Tibial nerve (tissue), 4 donors: ENCODE measurements around the gene CALHM2. TPM values are rescaled to one million over a fixed set of nuclear protein-coding genes. Genes with fewer than 3 reads are reported as not detected.

Experiments used
- DNase-seq, 2 donors: peaks; one replicate each; pipeline ENCODE4 v3.0.0-alpha.2; 2019; ENCODE audit warnings: low spot score in 2 of 2
- H3K27ac ChIP-seq, 4 donors: fragments of 200-600 bp; sonication (generic) in 3 of 4; one replicate each; pipeline ENCODE4 v1.5.1; 2017 to 2019; ENCODE audit warnings: mild to moderate bottlenecking in 1 of 4
- H3K27me3 ChIP-seq, 2 donors: fragments of 200-600 bp; sonication (generic) in 1 of 2; one replicate each; pipeline versions ENCODE4 v1.5.1 to v1.6.0; 2017 to 2019
- H3K36me3 ChIP-seq, 3 donors: fragments of 200-600 bp; sonication (generic); one replicate each; pipeline ENCODE4 v1.5.1; 2018 to 2019
- H3K4me1 ChIP-seq, 4 donors: fragments of 200-600 bp; sonication (generic) in 3 of 4; one replicate each; pipeline ENCODE4 v1.5.1; 2017 to 2019
- H3K4me3 ChIP-seq, 4 donors: fragments of 200-600 bp; sonication (generic) in 3 of 4; one replicate each; pipeline ENCODE4 v1.5.1; 2017 to 2019; ENCODE audit warnings: mild to moderate bottlenecking in 1 of 4, moderate library complexity in 1 of 4
- H3K9me3 ChIP-seq, 4 donors: fragments of 200-600 bp; sonication (generic) in 3 of 4; one replicate each; pipeline ENCODE4 v1.5.1; 2017 to 2019
- CTCF ChIP-seq, 5 experiments: fragments of 200-600 bp in 3 of 5; fragments of 450-650 bp in 2 of 5; sonication (generic) in 3 of 5; IDR thresholded peaks; one replicate each; pipeline ENCODE4 v1.5.1; 2016 to 2019; ENCODE audit warnings: antibody characterized with exemption in 5 of 5, mild to moderate bottlenecking in 3 of 5, moderate library complexity in 2 of 5
- EP300 ChIP-seq, 2 donors: sonication (generic); formaldehyde crosslinking; IDR thresholded peaks; one replicate each; pipeline ENCODE4 v1.6.1; 2017; ENCODE audit warnings: antibody characterized with exemption in 2 of 2, mild to moderate bottlenecking in 1 of 2
- POLR2A ChIP-seq, 2 donors: fragments of 450-650 bp; IDR thresholded peaks; one replicate each; pipeline ENCODE4 v1.6.1; 2017; ENCODE audit warnings: antibody characterized with exemption in 2 of 2, mild to moderate bottlenecking in 2 of 2, moderate library complexity in 2 of 2
- WGBS, 2 donors: methylation state at CpG; one replicate each; pipeline ENCODE4 v1.1.5; 2018; 5-methylcytosine and 5-hydroxymethylcytosine counted together
- total RNA-seq, 4 donors: library from RNA; depleted of rRNA; stranded (reverse); fragments of >200 nt; gene quantifications; one replicate each; pipeline ENCODE4 v1.1.0, GENCODE V29; 2016

The CALHM2 gene
- total RNA-seq: 100 to 1,000 TPM in 1 of 4 donors, 10 to 100 TPM in 3; 61.4 to 119 (median 65.6) TPM

- no peaks in the 10 kb centered on the region for H3K27me3 ChIP-seq
- peak; percentile 51 to 68 for DNase-seq
- H3K9me3 ChIP-seq: no peaks in the 10 kb centered on the region
- H3K4me1 ChIP-seq: peaks cover 0 to 50% (median 34%) of the 10 kb centered on the region in 4 donors
- peaks cover 0 to 33% (median 6%) of the 10 kb centered on the region in 3 donors for H3K36me3 ChIP-seq
- peak within 1 kb of the TSS; percentile 59 to 90 (median 82) for H3K4me3 ChIP-seq
- TF ChIP-seq POLR2A (IDR thresholded peaks at IDR 0.05) (peak in 1 of 2 donors; percentile 46), CTCF (IDR thresholded peaks at IDR 0.05) (no peak), EP300 (IDR thresholded peaks at IDR 0.05) (peak in 1 of 2 donors; percentile 70)
- peak within 1 kb of the TSS; percentile 59 to 93 (median 87) for H3K27ac ChIP-seq
- WGBS, 2 donors: 0 to 1% methylated on average over 27 to 30 of the region's 32 CpGs
These were observed at the start of gene CALHM2 for GRCh38 chr10:103451831-103452505. Gene CALHM2 (minus strand): TSS chr10:103452370. CDS start chr10:103449941, 2,429 bp downstream.

- Histone ChIP-seq H3K36me3 (no peaks in the 10 kb centered on the region), H3K4me3 (no peak overlapping the region), H3K4me1 (peaks cover 0 to 5% (median 0%) of the 10 kb centered on the region in 4 donors), H3K27ac (no peak overlapping the region), H3K27me3 (peaks cover 0 to 17% of the 10 kb centered on the region in 2 donors), H3K9me3 (no peaks in the 10 kb centered on the region)
- TF ChIP-seq CTCF (IDR thresholded peaks at IDR 0.05): no peak
- no peak for TF ChIP-seq POLR2A (IDR thresholded peaks at IDR 0.05)
- no peak for TF ChIP-seq EP300 (IDR thresholded peaks at IDR 0.05)
- DNase-seq: no peak
- 83 to 88% methylated on average over 3 of the region's 3 CpGs for WGBS, 2 donors
These were observed 49.0 kb upstream of the CALHM2 start for GRCh38 chr10:103501186-103501585.

GRCh38 chr10:103500481-103500880 is 48.3 kb upstream of the CALHM2 start:
- Histone ChIP-seq H3K4me1 (peaks cover 0 to 5% (median 0%) of the 10 kb centered on the region in 4 donors), H3K27me3 (peaks cover 0 to 24% of the 10 kb centered on the region in 2 donors), H3K27ac (no peak overlapping the region), H3K4me3 (no peak overlapping the region), H3K9me3 (no peaks in the 10 kb centered on the region), H3K36me3 (no peaks in the 10 kb centered on the region)
- WGBS, 2 donors: 46 to 55% methylated on average over 6 of the region's 6 CpGs
- TF ChIP-seq POLR2A (IDR thresholded peaks at IDR 0.05): no peak
- TF ChIP-seq CTCF (IDR thresholded peaks at IDR 0.05): no peak
- no peak for DNase-seq

- no peak for DNase-seq
- Histone ChIP-seq H3K27ac (no peak overlapping the region), H3K4me3 (no peak overlapping the region), H3K36me3 (no peaks in the 10 kb centered on the region), H3K4me1 (peaks cover 0 to 5% (median 0%) of the 10 kb centered on the region in 4 donors), H3K27me3 (peaks cover 0 to 30% of the 10 kb centered on the region in 2 donors), H3K9me3 (no peaks in the 10 kb centered on the region)
- TF ChIP-seq POLR2A (IDR thresholded peaks at IDR 0.05) (no peak), CTCF (IDR thresholded peaks at IDR 0.05) (no peak), EP300 (IDR thresholded peaks at IDR 0.05) (no peak)
- 45 to 54% methylated on average over 7 of the region's 7 CpGs for WGBS, 2 donors
These were observed 47.7 kb upstream of the CALHM2 start for GRCh38 chr10:103499881-103500280.

- TF ChIP-seq CTCF (IDR thresholded peaks at IDR 0.05): no peak
- no peak for TF ChIP-seq POLR2A (IDR thresholded peaks at IDR 0.05)
- no peak for TF ChIP-seq EP300 (IDR thresholded peaks at IDR 0.05)
- 83 to 92% methylated on average over 5 of the region's 5 CpGs for WGBS, 2 donors
These were observed 46.9 kb upstream of the CALHM2 start for GRCh38 chr10:103498936-103499638.

More at GRCh38 chr10:103498936-103499638, 46.9 kb upstream of the CALHM2 start:
- Histone ChIP-seq H3K9me3 (no peaks in the 10 kb centered on the region), H3K4me1 (peaks cover 0 to 7% (median 5%) of the 10 kb centered on the region in 4 donors), H3K27me3 (peaks cover 0 to 38% of the 10 kb centered on the region in 2 donors), H3K36me3 (no peaks in the 10 kb centered on the region), H3K27ac (no peak overlapping the region), H3K4me3 (no peak overlapping the region)
- DNase-seq: no peak
